HG03575 (cell line): ENCODE data around the gene KNTC1.
"Not testable (repeated sequence)": the region's sequence is repeated elsewhere in the genome, so short reads cannot be mapped to it uniquely, and the experiment has no call there.

ENCODE experiments used
- ATAC-seq: cut with Tn5 transposase; IDR thresholded peaks from one replicate; pipeline ENCODE4 v1.9.1; 2021; ENCODE audit not compliant: unreplicated experiment, insufficient number of reproducible peaks, low FRiP score; ENCODE audit errors: extremely low read depth

The KNTC1 gene

DNA sequence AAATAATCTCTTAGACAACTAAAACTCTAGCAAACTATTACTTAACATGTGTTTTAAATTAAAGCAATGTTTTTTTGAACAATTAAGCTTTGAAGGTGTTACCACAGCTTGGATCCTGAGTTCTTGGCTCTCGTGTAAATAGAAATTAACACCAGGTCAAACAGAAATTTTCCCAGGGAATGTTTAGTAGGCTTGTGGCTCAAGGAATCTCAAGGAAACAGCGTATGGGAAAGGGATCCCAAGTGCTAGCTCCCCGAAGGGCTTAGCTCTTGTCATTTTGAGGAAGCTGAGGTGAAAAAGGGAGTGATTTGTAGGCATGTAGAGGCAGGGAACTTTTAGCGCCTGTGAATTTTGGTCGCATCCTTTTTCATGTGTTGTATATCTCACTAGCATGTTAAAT, 11.4 kb downstream of the KNTC1 start:
- no peak for ATAC-seq

DNA sequence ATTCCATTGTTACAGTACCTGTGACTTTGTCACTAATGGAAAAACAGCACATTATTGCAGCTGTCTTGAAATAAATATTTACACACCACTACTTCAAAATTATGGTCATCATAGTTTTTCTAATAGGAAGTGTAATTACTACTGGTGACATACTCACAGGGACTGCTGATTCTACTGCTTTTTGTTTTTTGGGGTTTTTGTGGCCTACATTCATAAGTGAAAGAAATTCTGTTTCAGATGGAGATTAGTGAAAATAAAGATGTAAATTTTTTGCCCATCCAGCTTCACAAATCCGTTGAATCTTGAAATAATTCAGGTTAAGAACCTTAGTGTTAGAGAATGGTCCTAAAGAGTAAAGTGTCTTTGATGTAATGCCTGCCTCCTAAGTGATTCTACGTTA, 17.5 kb downstream of the KNTC1 start:
- no peak for ATAC-seq

DNA sequence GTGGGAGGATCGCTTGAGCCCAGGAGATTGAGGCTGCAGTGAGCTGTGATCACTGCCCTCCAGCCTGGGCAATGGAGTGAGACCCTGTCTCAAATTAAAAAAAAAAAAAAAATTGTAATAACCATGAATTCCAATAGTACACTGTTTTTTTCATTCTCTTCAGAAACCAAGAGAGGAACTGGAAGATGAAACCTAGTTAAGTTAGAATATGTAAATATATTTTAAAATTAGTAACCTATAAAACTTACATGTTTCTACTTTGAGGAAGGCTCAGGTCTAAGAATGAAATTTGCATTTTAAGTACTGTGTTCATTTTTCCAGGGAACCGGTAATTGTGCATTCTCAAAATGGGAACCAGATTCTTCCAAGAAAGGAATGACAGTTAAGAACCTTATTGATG, 18.8 kb downstream of the KNTC1 start:
- ATAC-seq = no peak

DNA sequence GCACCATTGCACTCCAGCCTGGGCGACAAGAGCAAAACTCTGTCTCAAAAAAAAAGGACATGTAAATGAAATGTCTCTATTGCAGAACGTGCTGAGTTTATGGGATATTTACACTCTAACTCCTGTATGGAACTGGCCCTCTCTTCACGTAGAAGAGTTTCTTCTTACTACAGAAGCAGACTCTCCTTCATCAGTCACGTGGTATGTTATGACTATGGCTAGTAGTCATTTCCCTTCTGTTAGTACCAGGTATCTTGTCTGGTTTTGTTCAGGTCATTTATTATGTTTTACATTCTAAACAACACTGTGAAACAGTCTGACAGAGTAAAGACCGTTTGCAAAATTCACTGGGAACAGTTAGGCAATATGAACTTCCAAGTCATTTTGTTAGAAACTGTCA, 20.3 kb downstream of the KNTC1 start:
- no peak for ATAC-seq

DNA sequence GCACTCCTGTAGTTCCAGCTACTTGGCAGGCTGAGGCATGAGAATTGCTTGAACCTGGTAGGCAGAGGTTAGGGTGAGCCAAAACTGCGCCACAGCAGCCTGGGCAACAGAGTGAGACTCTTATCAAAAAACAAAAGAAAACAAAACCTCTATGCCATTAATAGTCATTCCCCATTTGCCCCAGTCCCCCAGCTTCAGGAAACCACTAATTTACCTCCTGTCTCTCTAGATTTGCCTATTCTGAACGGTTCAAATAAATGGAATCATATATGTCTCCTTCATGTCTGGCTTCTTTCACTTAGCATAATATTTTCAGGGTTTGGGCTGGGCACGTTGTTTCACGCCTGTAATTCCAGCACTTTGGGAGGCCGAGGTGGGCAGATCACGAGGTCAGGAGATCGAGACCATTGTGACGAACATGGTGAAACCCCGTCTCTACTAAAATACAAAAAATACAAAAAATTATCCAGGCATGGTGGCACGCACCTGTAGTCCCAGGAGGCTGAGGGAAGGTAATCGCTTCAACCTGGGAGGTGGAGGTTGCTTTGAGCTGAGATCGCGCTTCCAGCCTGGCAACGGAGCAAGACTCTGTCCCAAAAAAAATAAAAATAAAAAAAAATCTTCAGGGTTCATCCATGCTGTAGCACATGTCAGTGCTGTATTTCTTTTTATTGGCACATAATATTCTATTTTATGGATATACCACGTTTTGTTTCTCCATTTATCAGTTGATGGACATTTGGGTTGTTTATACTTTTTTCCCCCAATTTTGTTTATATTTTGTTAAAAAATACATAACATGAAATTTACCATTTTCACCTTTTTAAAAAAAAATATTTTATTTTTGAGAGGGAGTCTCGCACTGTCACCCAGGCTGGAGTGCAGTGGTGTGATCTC, 31.9 kb downstream of the KNTC1 start:
- no peak for ATAC-seq

DNA sequence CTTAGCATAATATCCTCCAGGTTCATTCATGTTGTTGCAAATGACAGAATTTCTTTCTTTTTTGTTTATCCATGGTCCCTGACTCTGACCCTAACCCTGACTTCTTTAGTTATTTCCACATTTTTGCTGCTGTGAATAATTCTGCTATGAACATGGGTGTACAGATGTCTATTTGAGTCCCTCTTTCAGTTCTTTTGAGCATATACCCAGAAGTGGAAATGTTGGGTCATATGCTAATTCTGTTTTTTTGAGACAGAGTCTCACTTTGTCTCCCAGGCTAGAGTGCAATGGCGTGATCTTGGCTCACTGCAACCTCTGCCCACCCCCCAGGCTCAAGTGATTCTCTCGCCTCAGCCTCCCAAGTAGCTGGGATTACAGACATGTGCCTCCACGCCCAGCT, 33.1 kb downstream of the KNTC1 start:
- ATAC-seq = no peak

DNA sequence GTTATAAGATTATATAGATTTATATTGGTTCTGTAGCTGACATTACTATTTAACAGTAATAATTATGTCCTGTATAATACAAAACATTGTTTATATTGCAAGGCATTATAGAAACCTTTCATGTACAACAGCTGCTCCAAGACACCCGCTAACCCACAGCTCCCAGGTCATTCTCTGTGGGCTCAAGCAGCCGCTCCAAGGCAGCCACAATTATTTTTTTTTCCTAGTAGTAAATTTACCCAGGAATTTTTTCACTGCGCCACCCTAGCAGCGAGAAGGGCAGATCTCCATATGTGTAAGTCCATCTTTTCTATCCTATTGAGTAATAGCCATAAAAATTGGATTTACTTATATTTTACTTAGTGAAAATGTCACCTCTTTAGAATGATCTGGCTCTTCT, 36.3 kb downstream of the KNTC1 start:
- no peak for ATAC-seq

DNA sequence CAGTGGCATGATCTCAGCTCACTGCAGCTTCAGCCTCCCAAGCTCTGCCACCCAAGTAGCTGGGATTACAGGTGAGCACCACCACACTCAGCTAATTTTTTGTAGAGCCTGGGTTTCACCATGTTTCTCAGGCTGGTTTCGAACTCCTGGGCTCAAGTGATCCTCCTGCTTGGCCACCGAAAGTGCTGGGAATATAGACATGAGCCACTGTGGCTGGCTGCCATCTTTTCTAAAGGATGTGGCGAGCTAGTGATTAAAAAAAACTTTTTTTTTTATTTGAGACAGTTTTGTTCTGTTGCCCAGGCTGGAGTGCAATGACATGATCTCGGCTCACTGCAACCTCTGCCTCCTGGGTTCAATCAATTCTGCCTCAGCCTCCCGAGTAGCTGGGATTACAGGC, 39.8 kb downstream of the KNTC1 start:
- ATAC-seq = not testable (repeated sequence)

DNA sequence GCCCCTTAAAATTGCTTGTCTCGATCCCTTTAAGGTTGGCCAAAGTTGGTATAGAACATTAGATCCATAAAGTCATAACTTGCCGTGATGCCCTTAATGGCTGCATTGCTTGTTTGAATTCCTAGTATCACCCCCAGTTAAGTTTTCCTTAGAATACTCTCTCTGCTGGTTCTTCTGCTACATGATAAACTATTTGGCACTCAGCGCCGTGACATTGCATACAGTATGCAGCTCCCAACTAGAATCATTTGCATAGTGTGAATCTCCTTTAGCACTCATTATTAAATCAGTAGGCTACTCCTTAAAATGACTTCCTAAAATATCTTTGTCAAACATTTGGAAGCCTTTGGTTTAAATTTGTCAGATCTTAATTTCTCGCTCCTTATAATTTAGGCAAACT, 42.2 kb downstream of the KNTC1 start:
- no peak for ATAC-seq

DNA sequence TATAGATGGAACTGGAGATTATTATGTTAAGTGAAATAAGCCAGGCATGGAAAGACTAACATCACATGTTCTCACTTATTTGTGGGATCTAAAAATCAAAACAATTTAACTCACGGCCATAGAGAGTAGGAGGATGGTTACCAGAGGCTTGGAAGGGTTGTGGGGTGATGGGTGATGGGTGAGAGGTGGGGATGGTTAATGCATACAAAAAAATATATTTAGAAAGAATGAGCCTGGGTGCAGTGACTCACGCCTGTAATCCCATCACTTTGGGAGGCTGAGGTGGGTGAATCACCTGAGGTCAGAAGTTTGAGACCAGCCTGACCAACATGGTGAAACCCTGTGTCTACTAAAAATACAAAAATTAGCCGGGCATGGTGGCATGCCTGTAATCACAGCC, 43.0 kb downstream of the KNTC1 start:
- not testable (repeated sequence) for ATAC-seq

DNA sequence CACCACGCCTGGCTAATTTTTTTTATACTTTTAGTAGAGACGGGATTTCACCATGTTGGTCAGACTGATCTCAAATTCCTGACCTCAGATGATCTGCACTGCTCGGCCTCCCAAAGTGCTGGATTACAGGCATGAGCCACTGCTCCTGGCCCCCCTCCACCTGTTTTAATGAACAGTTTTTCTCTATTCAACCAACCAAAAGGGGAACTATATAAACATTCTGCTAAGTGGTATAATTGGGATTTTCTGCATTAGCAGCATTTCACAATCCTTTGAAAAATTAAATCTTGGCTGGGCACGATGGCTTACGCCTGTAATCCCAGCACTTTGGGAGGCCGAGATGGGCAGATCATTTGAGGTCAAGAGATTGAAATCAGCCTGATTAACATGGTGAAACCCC, 44.8 kb downstream of the KNTC1 start:
- ATAC-seq = no peak

DNA sequence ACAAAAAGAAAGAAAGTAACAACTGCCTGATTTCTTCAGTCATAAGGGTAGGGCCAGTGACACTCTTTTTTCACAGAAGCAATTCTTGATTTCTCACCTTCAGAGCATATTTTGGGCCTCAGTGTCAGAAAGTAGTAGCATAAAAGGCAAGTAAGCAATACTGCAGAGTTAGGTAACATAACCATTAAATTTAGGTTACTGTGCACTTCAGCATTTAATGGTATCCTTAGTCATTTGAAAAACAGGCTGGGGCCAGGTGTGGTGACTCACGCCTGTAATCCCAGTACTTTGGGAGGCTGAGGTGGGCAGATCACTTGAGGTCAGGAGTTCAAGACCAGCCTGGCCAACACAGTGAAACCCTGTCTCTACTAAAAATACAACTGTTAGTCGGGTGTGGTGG, 56.2 kb downstream of the KNTC1 start:
- ATAC-seq = not testable (repeated sequence)

DNA sequence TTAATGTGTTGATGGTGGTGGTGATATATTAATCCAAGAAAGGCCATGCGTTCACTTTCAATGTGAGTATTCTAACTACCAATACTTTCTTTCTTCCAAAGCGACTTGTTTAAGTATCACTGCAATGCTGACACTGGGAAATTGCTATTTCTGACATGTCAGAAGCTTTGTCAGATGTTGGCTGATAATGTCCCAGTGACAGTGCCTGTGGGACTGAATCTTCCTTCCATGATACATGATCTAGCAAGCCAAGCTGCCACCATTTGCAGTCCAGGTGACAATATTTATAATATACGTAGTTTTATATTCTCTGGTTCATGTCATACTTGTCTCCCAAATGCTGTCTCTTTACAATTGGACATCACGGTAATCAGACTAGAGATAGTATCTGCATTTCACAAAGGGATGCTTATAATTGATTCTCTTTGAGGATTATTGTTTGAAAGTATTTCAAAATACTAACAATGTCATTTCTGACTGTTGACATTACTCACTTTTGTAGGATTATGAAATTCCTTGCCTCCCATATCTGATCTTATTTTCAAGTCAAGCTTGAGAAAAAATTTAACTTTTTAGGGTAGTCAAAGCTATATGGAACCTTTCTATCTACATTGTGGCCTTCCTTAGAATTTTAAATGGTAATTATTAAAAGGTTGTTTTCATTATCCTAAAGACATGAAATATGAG, 57.3 kb downstream of the KNTC1 start:
- no peak for ATAC-seq

DNA sequence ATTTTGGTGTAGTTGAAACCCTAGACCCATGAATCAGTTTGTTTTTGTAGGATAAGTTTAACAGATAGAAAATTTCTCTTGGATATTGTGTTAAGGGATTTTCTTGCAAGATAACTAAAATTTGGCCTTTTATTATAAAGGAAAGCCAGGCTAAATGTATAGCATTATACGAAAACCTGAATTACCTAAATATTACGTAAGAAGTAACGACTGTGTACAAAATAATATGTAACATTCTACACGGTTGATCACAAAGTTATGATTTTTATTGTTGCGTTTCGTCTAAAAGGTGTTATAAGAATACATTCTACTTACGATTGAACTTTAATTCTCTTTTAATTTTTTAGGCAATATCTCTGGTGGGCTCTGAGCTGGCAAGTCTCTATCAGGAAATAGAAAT, 63.9 kb downstream of the KNTC1 start:
- ATAC-seq = no peak

DNA sequence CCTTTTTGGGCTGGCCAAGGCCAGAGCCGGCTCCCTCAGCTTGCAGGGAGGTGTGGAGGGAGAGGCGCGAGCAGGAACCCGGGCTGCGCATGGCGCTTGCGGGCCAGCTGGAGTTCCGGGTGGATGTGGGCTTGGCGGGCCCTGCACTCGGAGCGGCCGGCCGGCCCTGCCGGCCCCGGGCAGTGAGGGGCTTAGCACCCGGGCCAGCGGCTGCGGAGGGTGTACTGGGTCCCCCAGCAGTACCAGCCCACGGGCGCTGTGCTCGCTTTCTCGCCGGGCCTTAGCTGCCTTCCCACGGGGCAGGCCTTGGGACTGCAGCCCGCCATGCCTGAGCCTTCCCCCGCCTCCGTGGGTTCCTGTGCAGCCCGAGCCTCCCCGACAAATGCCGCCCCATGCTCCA, 64.9 kb downstream of the KNTC1 start:
- ATAC-seq = not testable (repeated sequence)

DNA sequence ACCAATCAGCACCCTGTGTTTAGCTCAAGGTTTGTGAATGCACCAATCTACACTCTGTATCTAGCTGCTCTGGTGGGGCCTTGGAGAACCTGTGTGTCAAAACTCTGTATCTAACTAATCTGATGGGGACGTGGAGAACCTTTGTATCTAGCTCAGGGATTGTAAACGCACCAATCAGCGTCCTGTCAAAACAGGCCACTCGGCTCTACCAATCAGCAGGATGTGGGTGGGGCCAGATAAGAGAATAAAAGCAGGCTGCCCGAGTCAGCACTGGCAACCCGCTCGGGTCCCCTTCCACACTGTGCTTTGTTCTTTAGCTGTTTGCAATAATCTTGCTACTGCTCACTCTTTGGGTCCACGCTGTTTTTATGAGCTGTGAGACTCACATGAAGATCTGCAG, 65.5 kb downstream of the KNTC1 start:
- not testable (repeated sequence) for ATAC-seq

DNA sequence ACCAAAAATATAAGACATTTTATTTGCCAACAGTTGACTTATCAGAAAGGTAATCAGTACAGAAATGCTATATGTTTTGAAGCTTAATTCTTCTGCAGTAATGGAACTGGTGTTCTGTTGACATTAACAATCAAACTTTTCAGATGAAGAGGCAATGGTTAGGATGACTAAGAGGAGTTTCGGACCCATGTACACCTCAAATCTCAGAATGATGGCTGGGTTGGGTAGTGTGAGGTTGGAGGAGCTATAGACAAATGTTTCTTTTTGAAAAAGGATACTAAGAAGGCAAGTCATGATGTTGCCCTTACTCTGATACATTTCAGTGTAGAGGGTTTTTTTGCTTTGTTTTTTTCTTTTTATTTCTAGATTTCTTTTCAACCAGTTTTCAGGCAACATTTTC, 66.9 kb downstream of the KNTC1 start:
- no peak for ATAC-seq

DNA sequence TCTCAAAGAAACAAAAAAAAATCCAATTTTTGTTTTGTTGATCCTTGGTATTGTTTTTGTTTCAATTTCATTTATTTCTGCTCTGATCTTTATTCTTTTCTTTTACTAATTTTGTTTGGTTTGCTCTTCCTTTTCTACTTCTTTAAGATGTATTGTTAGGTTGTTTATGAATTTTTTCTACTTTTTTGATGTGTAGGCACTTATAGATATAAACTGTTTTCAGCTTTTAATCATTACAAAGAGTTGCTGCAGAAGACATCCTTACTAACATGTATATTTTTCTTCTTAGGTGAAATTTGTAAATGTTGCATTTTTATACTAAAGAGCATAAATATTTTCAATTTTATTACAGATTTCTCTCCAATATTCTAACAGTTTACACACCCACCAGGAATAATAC, 69.8 kb downstream of the KNTC1 start:
- ATAC-seq = no peak

DNA sequence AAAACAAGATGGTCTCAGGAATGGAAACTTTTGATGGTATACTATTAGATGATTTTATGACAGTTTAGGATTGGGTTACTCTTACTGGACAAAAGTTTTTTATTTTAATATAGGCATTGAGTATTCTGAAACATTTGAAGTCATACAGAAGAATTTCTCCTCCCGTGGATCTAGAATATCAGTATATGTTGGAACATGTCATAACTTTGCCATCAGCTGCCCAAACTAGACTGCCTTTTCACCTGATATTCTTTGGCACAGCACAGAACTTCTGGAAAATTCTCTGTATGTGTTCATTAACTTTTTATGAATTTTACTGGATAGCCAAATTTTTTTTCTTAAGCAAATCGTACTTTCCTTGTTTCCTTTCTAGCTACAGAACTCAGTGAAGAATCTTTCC, 75.4 kb downstream of the KNTC1 start:
- no peak for ATAC-seq

DNA sequence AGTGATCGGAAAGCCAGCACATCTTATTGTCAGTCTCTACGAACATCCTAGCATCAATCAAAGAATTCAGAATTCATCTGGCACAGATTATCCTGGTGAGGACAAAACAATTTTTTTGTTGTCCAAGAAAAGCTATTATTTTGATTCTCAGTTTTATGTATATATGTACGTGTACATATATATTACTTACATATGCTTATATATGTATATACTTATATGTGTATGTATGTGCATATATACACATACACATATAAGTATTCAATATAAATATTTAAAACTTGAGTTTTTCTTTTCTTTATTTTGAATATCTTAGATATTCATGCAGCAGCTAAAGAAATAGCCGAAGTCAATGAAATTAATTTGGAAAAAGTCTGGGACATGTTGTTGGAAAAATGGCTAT, 77.9 kb downstream of the KNTC1 start:
- no peak for ATAC-seq
